Ovary (tissue), 9 donors: ENCODE measurements around the gene MFAP5. TPM values are rescaled to one million over a fixed set of nuclear protein-coding genes. Genes with fewer than 3 reads are reported as not detected.

Experiments
- DNase-seq, 5 donors: peaks; one replicate each; pipeline ENCODE4 v3.0.0-alpha.2; 2019 to 2020
- H3K27ac ChIP-seq, 2 donors: fragments of 200-600 bp; one replicate each; pipeline versions ENCODE4 v1.5.1 to v1.8.0; 2019 to 2022
- H3K27me3 ChIP-seq: fragments of 200-600 bp; one replicate; pipeline ENCODE4 v1.8.0; 2022
- H3K36me3 ChIP-seq: fragments of 200-600 bp; sonication (generic); one replicate; pipeline ENCODE4 v1.5.1; 2019
- H3K4me1 ChIP-seq: one replicate; pipeline ENCODE4 v1.8.1; 2013; ENCODE audit warnings: mild to moderate bottlenecking, moderate library complexity; ENCODE audit not compliant: insufficient read depth
- H3K4me3 ChIP-seq: fragments of 200-600 bp; sonication (generic); one replicate; pipeline ENCODE4 v1.5.1; 2017
- H3K9me3 ChIP-seq, 2 donors: fragments of 200-600 bp in 1 of 2; sonication (generic) in 1 of 2; one replicate each; pipeline versions ENCODE4 v1.5.1 to v1.8.1; 2013 to 2019; ENCODE audit warnings: mild to moderate bottlenecking in 1 of 2, moderate library complexity in 1 of 2
- EP300 ChIP-seq: sonication (generic); formaldehyde crosslinking; IDR thresholded peaks from one replicate; pipeline ENCODE4 v1.6.1; 2017; ENCODE audit warnings: antibody characterized with exemption
- POLR2A ChIP-seq: fragments of 450-650 bp; IDR thresholded peaks from one replicate; pipeline ENCODE4 v1.6.1; 2017; ENCODE audit warnings: antibody characterized with exemption, mild to moderate bottlenecking, moderate library complexity
- WGBS, 3 donors: extraction: QIAGEN DNeasy Blood & Tissue Kit in 1 of 3; methylation state at CpG; one replicate each; pipeline versions ENCODE4 v1.1.5 to v1.1.7; 2013 to 2017; 5-methylcytosine and 5-hydroxymethylcytosine counted together
- intact Hi-C, 4 donors: fragments of 100-400 bp; cut with DNase I; formaldehyde crosslinking; loops; one replicate each; pipeline versions ENCODE4 v1.11.0 to v1.15.1; 2022 to 2023
- polyA plus RNA-seq, 2 donors: library from polyadenylated mRNA; stranded (reverse); fragments of 200-250 nt in 1 of 2; fragments of 350-450 nt in 1 of 2; fragmentation: Illumina TruSeq in 1 of 2; extraction: RNeasy Lipid Tissue Mini Kit (QIAGEN cat#74804) in 1 of 2; gene quantifications; one replicate each; pipeline ENCODE4 v1.2.3, GENCODE V29; 2013 to 2014
- small RNA-seq: library from RNA; depleted of rRNA; stranded (forward); fragments of <200 nt; gene quantifications from one replicate; pipeline ENCODE3, GENCODE V24; 2016
- total RNA-seq, 7 donors: library from RNA; depleted of rRNA in 2 of 7; stranded (reverse); fragments of >200 nt in 2 of 7; fragmentation: NEBNext Ultra II Directional in 3 of 7; extraction: Animal tissue kit (Norgen Biotek cat#: 25700) in 3 of 7; gene quantifications; one replicate each; pipeline versions ENCODE4 v1.1.0 to v1.2.4, GENCODE V29; 2016 to 2023
- TF ChIP-seq, protein P1 (sequence below), 3 donors: fragments of 450-650 bp in 2 of 3; fragments of 200-600 bp in 1 of 3; IDR thresholded peaks; one replicate each; pipeline versions ENCODE4 v1.5.1 to v1.8.0; 2016 to 2022; ENCODE audit warnings: antibody characterized with exemption in 3 of 3, mild to moderate bottlenecking in 1 of 3
- donor health status: DM: no; HTN: no; CAD: no; lungs with moderate emphysema.
- donor health status: DM: no; HTN: no; CAD: no.
- donor health status: Bipolar disorder and iron deficiency.
- donor health status: DM: yes; HTN: yes; CAD: no.
- donor health status: DM: no; HTN: no; CAD: no.
- donor health status: DM: yes; HTN: yes; CAD: no.

MFAP5 gene
- total and polyA plus RNA-seq, 9 donors = 0.35 to 106 (median 0.72) TPM; not detected in 2

DNA sequence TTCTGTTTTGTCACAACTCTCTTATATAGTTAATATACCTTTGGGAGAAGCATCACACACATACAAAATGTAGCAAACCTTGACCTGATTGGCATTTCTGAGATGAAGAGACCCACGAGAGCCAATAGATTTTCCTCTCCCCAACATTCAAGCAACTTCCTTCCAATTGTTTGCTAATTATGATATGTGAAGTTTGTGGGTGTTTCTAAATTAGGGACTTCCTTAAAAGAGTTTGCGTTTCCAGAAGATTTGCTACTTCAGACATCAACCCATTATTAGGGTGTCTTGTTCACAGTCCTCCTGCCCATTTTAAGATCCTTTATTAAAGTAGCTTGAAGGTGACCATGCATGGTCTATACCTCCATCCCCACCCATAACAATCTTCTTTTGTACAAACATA, 59.3 kb downstream of the MFAP5 start:
- Histone ChIP-seq H3K9me3 (no peaks in the 10 kb centered on the region), H3K4me1 (no peaks in the 10 kb centered on the region), H3K36me3 (no peaks in the 10 kb centered on the region), H3K27me3 (no peaks in the 10 kb centered on the region), H3K27ac (no peak overlapping the region), H3K4me3 (no peak overlapping the region)
- no peak for DNase-seq
- TF ChIP-seq POLR2A (no peak), EP300 (no peak)
- TF ChIP-seq, protein P1, sequence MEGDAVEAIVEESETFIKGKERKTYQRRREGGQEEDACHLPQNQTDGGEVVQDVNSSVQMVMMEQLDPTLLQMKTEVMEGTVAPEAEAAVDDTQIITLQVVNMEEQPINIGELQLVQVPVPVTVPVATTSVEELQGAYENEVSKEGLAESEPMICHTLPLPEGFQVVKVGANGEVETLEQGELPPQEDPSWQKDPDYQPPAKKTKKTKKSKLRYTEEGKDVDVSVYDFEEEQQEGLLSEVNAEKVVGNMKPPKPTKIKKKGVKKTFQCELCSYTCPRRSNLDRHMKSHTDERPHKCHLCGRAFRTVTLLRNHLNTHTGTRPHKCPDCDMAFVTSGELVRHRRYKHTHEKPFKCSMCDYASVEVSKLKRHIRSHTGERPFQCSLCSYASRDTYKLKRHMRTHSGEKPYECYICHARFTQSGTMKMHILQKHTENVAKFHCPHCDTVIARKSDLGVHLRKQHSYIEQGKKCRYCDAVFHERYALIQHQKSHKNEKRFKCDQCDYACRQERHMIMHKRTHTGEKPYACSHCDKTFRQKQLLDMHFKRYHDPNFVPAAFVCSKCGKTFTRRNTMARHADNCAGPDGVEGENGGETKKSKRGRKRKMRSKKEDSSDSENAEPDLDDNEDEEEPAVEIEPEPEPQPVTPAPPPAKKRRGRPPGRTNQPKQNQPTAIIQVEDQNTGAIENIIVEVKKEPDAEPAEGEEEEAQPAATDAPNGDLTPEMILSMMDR (IDR thresholded peaks at IDR 0.05) = no peak
- WGBS, 3 donors = 47 to 58% (median 52%) methylated on average over 2 of the region's 2 CpGs
- intact Hi-C loops = no loop called here

DNA sequence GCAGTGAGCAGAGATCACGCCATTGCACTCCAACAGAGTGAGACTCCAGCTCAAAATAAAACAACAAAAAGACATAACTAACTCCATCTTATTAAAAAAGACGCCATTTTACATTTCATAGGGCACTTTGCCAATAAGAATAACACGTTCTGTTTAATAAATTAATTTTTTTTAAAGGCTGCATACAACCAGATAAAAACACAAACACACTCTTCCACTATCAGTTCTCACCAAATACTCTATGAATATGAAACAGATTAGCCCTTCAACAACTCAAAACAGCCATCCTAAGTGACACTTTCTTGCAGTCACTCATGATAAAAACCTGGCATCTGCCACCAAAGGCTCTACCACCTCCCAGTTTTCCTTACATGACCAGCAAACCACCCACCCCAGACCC, 66.1 kb downstream of the MFAP5 start:
- H3K4me1 ChIP-seq = no peaks in the 10 kb centered on the region
- no peaks in the 10 kb centered on the region for H3K36me3 ChIP-seq
- WGBS, 3 donors = 55 to 59% (median 57%) methylated on average over 3 of the region's 3 CpGs
- H3K9me3 ChIP-seq = no peaks in the 10 kb centered on the region
- TF ChIP-seq POLR2A (no peak), EP300 (no peak)
- TF ChIP-seq, protein P1 (IDR thresholded peaks at IDR 0.05) = no peak
- no peak overlapping the region for H3K27ac ChIP-seq
- no peaks in the 10 kb centered on the region for H3K27me3 ChIP-seq
- intact Hi-C loops = no loop called here
- DNase-seq = no peak
- H3K4me3 ChIP-seq = no peak overlapping the region

Small RNAs within 50 kb of the gene (small RNA-seq; reads per million reads assigned to genes)
- gene RF00564 = not detected

Other genes starting within 250 kb of the MFAP5 start
- gene CLEC6A, start 206.9 kb downstream of the MFAP5 start, total RNA-seq = under 1 TPM in 1 of 7 donors, not detected in 6; 0.23 TPM
- gene CLEC6A, start 206.9 kb downstream of the MFAP5 start, polyA plus RNA-seq = not detected
- under 1 TPM in 2 of 7 donors, not detected in 5; 0.15 to 0.35 TPM for gene CLEC4D, start 149.3 kb downstream of the MFAP5 start, total RNA-seq
- gene CLEC4D, start 149.3 kb downstream of the MFAP5 start, polyA plus RNA-seq = under 1 TPM in 1 of 2 donors, not detected in 1; 0.05 TPM
- gene CLEC4E, start 121.9 kb downstream of the MFAP5 start, total RNA-seq = 1 to 10 TPM in 3 of 7 donors, under 1 TPM in 3, not detected in 1; 0.35 to 2.8 (median 1.2) TPM
- 1 to 10 TPM in 1 of 2 donors, under 1 TPM in 1; 0.40 to 1.1 TPM for gene CLEC4E, start 121.9 kb downstream of the MFAP5 start, polyA plus RNA-seq
- not detected for gene AICDA, start 50.0 kb downstream of the MFAP5 start, total RNA-seq
- gene AICDA, start 50.0 kb downstream of the MFAP5 start, polyA plus RNA-seq = not detected
- 100 to 1,000 TPM in 1 of 7 donors, 10 to 100 TPM in 6; 32.3 to 118 (median 42.6) TPM for gene RIMKLB, start 35.2 kb upstream of the MFAP5 start, total RNA-seq
- gene RIMKLB, start 35.2 kb upstream of the MFAP5 start, polyA plus RNA-seq = 10 to 100 TPM; 36.0 to 50.9 TPM
- under 1 TPM in 6 of 7 donors, not detected in 1; 0.07 to 0.80 (median 0.39) TPM for gene A2ML1, start 159.8 kb upstream of the MFAP5 start, total RNA-seq
- gene A2ML1, start 159.8 kb upstream of the MFAP5 start, polyA plus RNA-seq = under 1 TPM; 0.17 to 0.22 TPM